Astrocyte (in vitro differentiated cells and primary cell): Measurements from ENCODE around the gene TRIM8. TPM values are rescaled to one million over a fixed set of nuclear protein-coding genes. Genes with fewer than 3 reads are reported as not detected.

Experiments
- DNase-seq: peaks from one replicate; pipeline ENCODE4 v3.0.0-alpha.2; 2010; ENCODE audit warnings: low read depth
- FAIRE-seq: peaks from 2 replicates; lab custom pipeline; 2011; peaks lifted over from hg19 to GRCh38; lab: Jason Lieb, UNC
- H2AFZ ChIP-seq: 2 replicates; pipeline ENCODE4 v1.6.0; 2012; ENCODE audit warnings: low read depth, low read length, inconsistent platforms
- H3K27ac ChIP-seq: 2 replicates; pipeline ENCODE4 v1.5.1; 2011; ENCODE audit warnings: low read depth, low read length, inconsistent platforms
- H3K27me3 ChIP-seq: 2 replicates; pipeline ENCODE4 v1.6.0; 2011; ENCODE audit warnings: low read length, inconsistent platforms; ENCODE audit not compliant: insufficient read depth
- H3K36me3 ChIP-seq: 2 replicates; pipeline ENCODE4 v1.5.1; 2011; ENCODE audit warnings: low read length, inconsistent platforms; ENCODE audit not compliant: insufficient read depth
- H3K4me1 ChIP-seq: 2 replicates; pipeline ENCODE4 v1.5.1; 2011; ENCODE audit warnings: low read length, inconsistent platforms; ENCODE audit not compliant: insufficient read depth
- H3K4me2 ChIP-seq: 2 replicates; pipeline ENCODE4 v1.6.0; 2012; ENCODE audit warnings: low read length, inconsistent platforms
- H3K4me3 ChIP-seq: 2 replicates; pipeline ENCODE4 v1.5.1; 2011; ENCODE audit warnings: low read depth, mild to moderate bottlenecking, low read length, inconsistent platforms; ENCODE audit not compliant: insufficient read depth
- H3K79me2 ChIP-seq: 2 replicates; pipeline ENCODE4 v1.6.0; 2012; ENCODE audit warnings: mild to moderate bottlenecking, low read length, inconsistent platforms; ENCODE audit not compliant: insufficient read depth
- H3K9ac ChIP-seq: 2 replicates; pipeline ENCODE4 v1.6.0; 2012; ENCODE audit warnings: mild to moderate bottlenecking, low read length, inconsistent platforms
- H3K9me3 ChIP-seq: 2 replicates; pipeline ENCODE4 v1.5.1; 2012; ENCODE audit warnings: low read depth, mild to moderate bottlenecking, low read length, inconsistent platforms; ENCODE audit not compliant: insufficient read depth
- H4K20me1 ChIP-seq: 2 replicates; pipeline ENCODE4 v1.6.0; 2012; ENCODE audit warnings: low read length, inconsistent platforms; ENCODE audit not compliant: insufficient read depth
- H3K27ac Mint-ChIP-seq: one replicate; pipeline ENCODE4 v1.8.0; 2021; ENCODE audit warnings: mild to moderate bottlenecking, mixed read lengths; ENCODE audit not compliant: unreplicated experiment
- H3K27me3 Mint-ChIP-seq: one replicate; pipeline ENCODE4 v1.8.0; 2021; ENCODE audit warnings: low read depth, mixed read lengths; ENCODE audit not compliant: unreplicated experiment
- H3K36me3 Mint-ChIP-seq: one replicate; pipeline ENCODE4 v1.8.0; 2021; ENCODE audit warnings: low read depth, mixed read lengths; ENCODE audit not compliant: unreplicated experiment
- H3K4me1 Mint-ChIP-seq: one replicate; pipeline ENCODE4 v1.8.0; 2021; ENCODE audit warnings: low read depth, mixed read lengths; ENCODE audit not compliant: unreplicated experiment
- H3K4me3 Mint-ChIP-seq: one replicate; pipeline ENCODE4 v1.8.0; 2021; ENCODE audit warnings: mild to moderate bottlenecking, moderate library complexity, mixed read lengths; ENCODE audit not compliant: unreplicated experiment
- H3K9me3 Mint-ChIP-seq: one replicate; pipeline ENCODE4 v1.8.0; 2021; ENCODE audit warnings: mild to moderate bottlenecking, mixed read lengths; ENCODE audit not compliant: unreplicated experiment
- EZH2 ChIP-seq: IDR thresholded peaks from 2 replicates; pipeline ENCODE4 v1.6.1; 2012; ENCODE audit warnings: mild to moderate bottlenecking, low read length, inconsistent platforms; ENCODE audit not compliant: insufficient read depth
- total RNA-seq: library from RNA; stranded (reverse); gene quantifications from 2 replicates; pipeline ENCODE4 v1.2.1, GENCODE V29; 2021
- TF ChIP-seq, protein P1 (sequence below): IDR thresholded peaks from 2 replicates; pipeline ENCODE4 v1.5.1; 2011; ENCODE audit warnings: low read depth, mild to moderate bottlenecking, inconsistent platforms, low read length, moderate library complexity; ENCODE audit not compliant: insufficient read depth

TRIM8 gene
- total RNA-seq, 1 donor from 2014 or later: 117 TPM

DNA sequence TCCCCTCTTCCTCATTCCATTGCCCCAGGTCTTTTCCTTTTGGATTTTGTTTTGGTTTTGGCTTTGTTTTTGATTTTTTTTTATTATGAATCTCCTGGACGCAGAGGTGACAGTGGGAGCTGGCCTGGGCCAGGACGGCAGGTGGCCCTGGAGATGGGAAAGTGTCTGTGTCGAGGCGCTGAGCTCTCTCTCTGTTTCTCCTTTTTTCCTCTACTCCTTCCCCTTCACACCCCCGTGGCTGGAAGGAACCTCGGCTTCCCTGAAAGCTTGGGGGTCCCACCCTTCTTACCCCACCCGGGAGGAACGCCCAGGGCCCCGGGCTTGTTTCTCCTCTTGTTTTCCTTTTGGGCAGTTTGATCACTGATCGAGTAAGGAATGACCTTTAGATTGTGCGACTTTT, 13.2 kb downstream of the TRIM8 start:
- Mint-ChIP-seq H3K27me3 (no peaks in the 10 kb centered on the region), H3K4me1 (peaks cover 25% of the 10 kb centered on the region), H3K4me3 (no peak overlapping the region), H3K27ac (no peak overlapping the region), H3K9me3 (no peaks in the 10 kb centered on the region), H3K36me3 (peaks cover 21% of the 10 kb centered on the region)
- Histone ChIP-seq H3K79me2 (peaks cover 26% of the 10 kb centered on the region), H3K9me3 (no peaks in the 10 kb centered on the region), H3K4me1 (peaks cover 10% of the 10 kb centered on the region), H4K20me1 (peaks cover 69% of the 10 kb centered on the region), H3K4me2 (no peak overlapping the region), H3K9ac (no peak overlapping the region), H3K4me3 (no peak overlapping the region), H3K27ac (no peak overlapping the region), H3K36me3 (peaks cover 36% of the 10 kb centered on the region), H2AFZ (no peak overlapping the region), H3K27me3 (no peaks in the 10 kb centered on the region)
- FAIRE-seq (no peak), DNase-seq (no peak)
- TF ChIP-seq, protein P1, sequence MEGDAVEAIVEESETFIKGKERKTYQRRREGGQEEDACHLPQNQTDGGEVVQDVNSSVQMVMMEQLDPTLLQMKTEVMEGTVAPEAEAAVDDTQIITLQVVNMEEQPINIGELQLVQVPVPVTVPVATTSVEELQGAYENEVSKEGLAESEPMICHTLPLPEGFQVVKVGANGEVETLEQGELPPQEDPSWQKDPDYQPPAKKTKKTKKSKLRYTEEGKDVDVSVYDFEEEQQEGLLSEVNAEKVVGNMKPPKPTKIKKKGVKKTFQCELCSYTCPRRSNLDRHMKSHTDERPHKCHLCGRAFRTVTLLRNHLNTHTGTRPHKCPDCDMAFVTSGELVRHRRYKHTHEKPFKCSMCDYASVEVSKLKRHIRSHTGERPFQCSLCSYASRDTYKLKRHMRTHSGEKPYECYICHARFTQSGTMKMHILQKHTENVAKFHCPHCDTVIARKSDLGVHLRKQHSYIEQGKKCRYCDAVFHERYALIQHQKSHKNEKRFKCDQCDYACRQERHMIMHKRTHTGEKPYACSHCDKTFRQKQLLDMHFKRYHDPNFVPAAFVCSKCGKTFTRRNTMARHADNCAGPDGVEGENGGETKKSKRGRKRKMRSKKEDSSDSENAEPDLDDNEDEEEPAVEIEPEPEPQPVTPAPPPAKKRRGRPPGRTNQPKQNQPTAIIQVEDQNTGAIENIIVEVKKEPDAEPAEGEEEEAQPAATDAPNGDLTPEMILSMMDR: no peak
- no peak for TF ChIP-seq EZH2

DNA sequence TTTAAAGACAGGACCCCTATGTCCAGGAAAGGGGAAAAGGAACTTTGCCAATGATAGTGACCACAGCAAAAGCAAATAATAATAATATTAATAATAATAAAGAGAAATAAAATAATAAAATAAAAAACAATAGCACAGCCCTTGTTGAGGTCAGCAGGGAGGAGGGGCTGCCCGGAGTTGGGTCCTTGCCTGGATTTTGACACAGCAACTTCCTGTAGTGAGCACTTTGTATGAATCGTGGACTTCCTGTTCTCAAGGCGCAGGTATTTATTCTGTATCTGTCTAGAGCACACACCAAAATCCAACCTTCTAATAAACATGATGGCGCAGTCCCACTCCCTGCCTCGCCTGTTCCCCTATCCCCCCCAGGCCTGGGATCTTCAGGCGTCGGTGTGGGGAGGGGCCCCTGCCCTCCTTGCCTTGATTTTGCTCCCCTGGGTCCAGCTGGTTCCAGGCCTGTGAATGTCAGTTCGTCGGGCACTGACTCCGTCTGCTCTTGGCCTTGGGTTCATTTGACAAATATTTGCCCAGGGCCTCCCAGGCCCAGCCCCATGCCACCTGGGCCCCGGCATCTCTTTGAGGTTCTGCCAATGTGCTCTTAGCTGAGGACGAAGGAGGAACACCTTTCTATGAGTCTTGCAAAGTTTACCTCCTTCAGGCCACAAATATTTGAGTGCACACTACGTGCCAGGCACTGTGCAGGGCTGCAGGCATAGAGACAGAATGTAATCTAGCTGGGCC, 13.9 kb downstream of the TRIM8 start:
- Histone ChIP-seq H3K36me3 (peaks cover 35% of the 10 kb centered on the region), H3K4me2 (no peak overlapping the region), H3K4me1 (peaks cover 10% of the 10 kb centered on the region), H3K27me3 (no peaks in the 10 kb centered on the region), H3K4me3 (no peak overlapping the region), H3K79me2 (peaks cover 20% of the 10 kb centered on the region), H4K20me1 (peaks cover 63% of the 10 kb centered on the region), H2AFZ (no peak overlapping the region), H3K27ac (no peak overlapping the region), H3K9me3 (no peaks in the 10 kb centered on the region), H3K9ac (no peak overlapping the region)
- H3K9me3 Mint-ChIP-seq: no peaks in the 10 kb centered on the region
- H3K4me1 Mint-ChIP-seq: peaks cover 18% of the 10 kb centered on the region
- DNase-seq (no peak), FAIRE-seq (no peak)
- no peak overlapping the region for H3K27ac Mint-ChIP-seq
- H3K36me3 Mint-ChIP-seq: peaks cover 19% of the 10 kb centered on the region
- H3K27me3 Mint-ChIP-seq: no peaks in the 10 kb centered on the region
- no peak overlapping the region for H3K4me3 Mint-ChIP-seq
- TF ChIP-seq EZH2: no peak
- TF ChIP-seq, protein P1: no peak

DNA sequence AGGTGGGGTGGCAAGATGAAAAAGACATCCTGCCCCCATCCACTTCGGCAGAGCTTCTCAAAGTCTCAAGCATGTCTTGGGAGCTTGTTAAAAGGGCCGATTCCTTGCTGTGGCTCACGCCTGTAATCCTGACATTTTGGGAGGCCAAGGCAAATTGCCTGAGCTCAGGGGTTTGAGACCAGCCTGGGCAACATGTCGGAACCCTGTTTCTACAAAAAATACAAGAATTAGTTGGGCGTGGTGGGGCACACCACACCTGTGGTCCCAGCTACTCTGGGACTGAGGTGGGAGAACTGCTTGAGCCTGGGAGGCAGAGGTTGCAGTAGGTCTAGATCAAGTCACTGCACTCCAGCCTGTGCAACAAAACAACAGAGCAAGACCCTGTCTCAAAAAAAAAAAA, 14.5 kb downstream of the TRIM8 start:
- H3K36me3 ChIP-seq: peaks cover 30% of the 10 kb centered on the region
- Mint-ChIP-seq H3K36me3 (peaks cover 12% of the 10 kb centered on the region), H3K9me3 (no peaks in the 10 kb centered on the region), H3K4me1 (peaks cover 11% of the 10 kb centered on the region), H3K4me3 (no peak overlapping the region), H3K27me3 (no peaks in the 10 kb centered on the region), H3K27ac (no peak overlapping the region)
- peaks cover 10% of the 10 kb centered on the region for H3K4me1 ChIP-seq
- H3K27ac ChIP-seq: no peak overlapping the region
- TF ChIP-seq, protein P1: no peak
- no peak for TF ChIP-seq EZH2
- no peak overlapping the region for H3K9ac ChIP-seq
- H3K27me3 ChIP-seq: no peaks in the 10 kb centered on the region
- no peak overlapping the region for H2AFZ ChIP-seq
- no peak overlapping the region for H3K4me2 ChIP-seq
- H4K20me1 ChIP-seq: peaks cover 56% of the 10 kb centered on the region
- FAIRE-seq (no peak), DNase-seq (no peak)
- H3K4me3 ChIP-seq: no peak overlapping the region
- peaks cover 14% of the 10 kb centered on the region for H3K79me2 ChIP-seq
- no peaks in the 10 kb centered on the region for H3K9me3 ChIP-seq
